ENCODE measurements around the gene RGS12.

Gene RGS12

GRCh38 chr4:3271131-3271530 is 21.7 kb upstream of the RGS12 start:
- Histone ChIP-seq H3K9ac (ENCODE audit: low read length) (no peak overlapping the region), H3K4me3 (ENCODE audit: insufficient read depth, low read length, poor library complexity, severe bottlenecking) (no peak overlapping the region), H3K27ac (ENCODE audit: low read depth, low read length) (no peak overlapping the region), H3K9me3 (ENCODE audit: insufficient read depth, low read length) (no peaks in the 10 kb centered on the region), H4K20me1 (ENCODE audit: low read depth, low read length) (no peaks in the 10 kb centered on the region), H3K4me2 (ENCODE audit: low read depth, low read length, poor library complexity, severe bottlenecking) (no peak overlapping the region), H3K27me3 (ENCODE audit: low read length) (no peaks in the 10 kb centered on the region), H3K79me2 (ENCODE audit: insufficient read depth, low read length) (no peaks in the 10 kb centered on the region), H2AFZ (ENCODE audit: low read depth, low read length, severe bottlenecking) (no peak overlapping the region), H3K9me2 (replicated peaks; ENCODE audit: insufficient read depth, low read length) (no peaks in the 10 kb centered on the region), H3K36me3 (ENCODE audit: low read length) (no peaks in the 10 kb centered on the region), H3F3A (ENCODE audit: insufficient read depth) (no peaks in the 10 kb centered on the region)
- TF ChIP-seq EZH2phosphoT487 (conservative IDR thresholded peaks at IDR 0.05; ENCODE audit: low read length) (no peak), CTCF (IDR thresholded peaks at IDR 0.05; ENCODE audit: insufficient read depth, low read length, poor library complexity, severe bottlenecking) (no peak)

- H3K27ac ChIP-seq (ENCODE audit: low read depth, low read length) = no peak overlapping the region
- no peak overlapping the region for H2AFZ ChIP-seq (ENCODE audit: low read depth, low read length, severe bottlenecking)
- no peaks in the 10 kb centered on the region for H3K79me2 ChIP-seq (ENCODE audit: insufficient read depth, low read length)
- no peaks in the 10 kb centered on the region for H4K20me1 ChIP-seq (ENCODE audit: low read depth, low read length)
- no peak overlapping the region for H3K4me2 ChIP-seq (ENCODE audit: low read depth, low read length, poor library complexity, severe bottlenecking)
- H3K9ac ChIP-seq (ENCODE audit: low read length) = no peak overlapping the region
- H3K9me2 ChIP-seq (replicated peaks; ENCODE audit: insufficient read depth, low read length) = no peaks in the 10 kb centered on the region
- no peaks in the 10 kb centered on the region for H3K36me3 ChIP-seq (ENCODE audit: low read length)
- no peaks in the 10 kb centered on the region for H3K9me3 ChIP-seq (ENCODE audit: insufficient read depth, low read length)
- no peak for TF ChIP-seq CTCF (IDR thresholded peaks at IDR 0.05; ENCODE audit: insufficient read depth, low read length, poor library complexity, severe bottlenecking)
- TF ChIP-seq EZH2phosphoT487 (conservative IDR thresholded peaks at IDR 0.05; ENCODE audit: low read length) = no peak
- no peaks in the 10 kb centered on the region for H3F3A ChIP-seq (ENCODE audit: insufficient read depth)
- H3K27me3 ChIP-seq (ENCODE audit: low read length) = no peaks in the 10 kb centered on the region
- no peak overlapping the region for H3K4me3 ChIP-seq (ENCODE audit: insufficient read depth, low read length, poor library complexity, severe bottlenecking)
Observed at GRCh38 chr4:3276986-3277385, 15.8 kb upstream of the RGS12 start.

GRCh38 chr4:3280466-3280865 is 12.4 kb upstream of the RGS12 start:
- no peaks in the 10 kb centered on the region for H3K9me3 ChIP-seq (ENCODE audit: insufficient read depth, low read length)
- H3K9me2 ChIP-seq (replicated peaks; ENCODE audit: insufficient read depth, low read length) = no peaks in the 10 kb centered on the region
- H3K79me2 ChIP-seq (ENCODE audit: insufficient read depth, low read length) = no peaks in the 10 kb centered on the region
- H3K27me3 ChIP-seq (ENCODE audit: low read length) = no peaks in the 10 kb centered on the region
- no peak overlapping the region for H2AFZ ChIP-seq (ENCODE audit: low read depth, low read length, severe bottlenecking)
- no peaks in the 10 kb centered on the region for H3F3A ChIP-seq (ENCODE audit: insufficient read depth)
- H4K20me1 ChIP-seq (ENCODE audit: low read depth, low read length) = no peaks in the 10 kb centered on the region
- H3K27ac ChIP-seq (ENCODE audit: low read depth, low read length) = no peak overlapping the region
- TF ChIP-seq CTCF (IDR thresholded peaks at IDR 0.05; ENCODE audit: insufficient read depth, low read length, poor library complexity, severe bottlenecking) (no peak), EZH2phosphoT487 (conservative IDR thresholded peaks at IDR 0.05; ENCODE audit: low read length) (no peak)
- H3K9ac ChIP-seq (ENCODE audit: low read length) = no peak overlapping the region
- H3K36me3 ChIP-seq (ENCODE audit: low read length) = no peaks in the 10 kb centered on the region
- H3K4me3 ChIP-seq (ENCODE audit: insufficient read depth, low read length, poor library complexity, severe bottlenecking) = no peak overlapping the region
- H3K4me2 ChIP-seq (ENCODE audit: low read depth, low read length, poor library complexity, severe bottlenecking) = no peak overlapping the region

- TF ChIP-seq EZH2phosphoT487 (conservative IDR thresholded peaks at IDR 0.05; ENCODE audit: low read length) (no peak), CTCF (IDR thresholded peaks at IDR 0.05; ENCODE audit: insufficient read depth, low read length, poor library complexity, severe bottlenecking) (no peak)
- H3K4me2 ChIP-seq (ENCODE audit: low read depth, low read length, poor library complexity, severe bottlenecking) = no peak overlapping the region
Observed at GRCh38 chr4:3283483-3283882, 9.3 kb upstream of the RGS12 start.

More at GRCh38 chr4:3283483-3283882, 9.3 kb upstream of the RGS12 start:
- H3K27ac ChIP-seq (ENCODE audit: low read depth, low read length) = no peak overlapping the region
- H3F3A ChIP-seq (ENCODE audit: insufficient read depth) = no peaks in the 10 kb centered on the region
- H3K27me3 ChIP-seq (ENCODE audit: low read length) = no peaks in the 10 kb centered on the region
- H3K36me3 ChIP-seq (ENCODE audit: low read length) = no peaks in the 10 kb centered on the region
- no peaks in the 10 kb centered on the region for H4K20me1 ChIP-seq (ENCODE audit: low read depth, low read length)
- no peak overlapping the region for H3K4me3 ChIP-seq (ENCODE audit: insufficient read depth, low read length, poor library complexity, severe bottlenecking)
- no peak overlapping the region for H2AFZ ChIP-seq (ENCODE audit: low read depth, low read length, severe bottlenecking)
- no peaks in the 10 kb centered on the region for H3K9me3 ChIP-seq (ENCODE audit: insufficient read depth, low read length)
- H3K9me2 ChIP-seq (replicated peaks; ENCODE audit: insufficient read depth, low read length) = no peaks in the 10 kb centered on the region
- H3K9ac ChIP-seq (ENCODE audit: low read length) = no peak overlapping the region
- no peaks in the 10 kb centered on the region for H3K79me2 ChIP-seq (ENCODE audit: insufficient read depth, low read length)
